IPS DF 19.7 (cell line): ENCODE results near the gene ELF5.

Experiments used
- DNase-seq: peaks from one replicate; pipeline ENCODE4 v3.0.0-alpha.2; 2013; ENCODE audit warnings: low read depth, low spot score

ELF5 gene

DNA sequence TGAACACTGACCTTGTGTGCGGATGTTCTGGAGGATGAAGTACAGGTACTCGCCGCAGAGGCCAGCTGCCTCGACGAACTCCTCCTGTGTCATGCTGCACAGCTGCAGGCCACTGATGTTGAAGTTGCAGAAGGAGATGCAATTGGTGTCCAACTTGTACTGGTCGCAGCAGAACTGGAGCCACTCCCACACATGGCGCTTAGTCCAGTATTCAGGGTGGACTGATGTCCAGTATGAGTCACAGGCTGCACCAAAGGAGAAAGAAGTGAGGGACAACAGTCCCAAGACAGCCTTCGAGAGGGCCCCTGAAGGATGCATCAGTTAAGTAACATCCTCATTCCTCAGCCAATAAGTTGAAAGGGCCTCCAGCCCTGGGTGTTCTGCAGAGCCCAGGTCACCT, 20.1 kb downstream of the ELF5 start:
- no peak for DNase-seq

DNA sequence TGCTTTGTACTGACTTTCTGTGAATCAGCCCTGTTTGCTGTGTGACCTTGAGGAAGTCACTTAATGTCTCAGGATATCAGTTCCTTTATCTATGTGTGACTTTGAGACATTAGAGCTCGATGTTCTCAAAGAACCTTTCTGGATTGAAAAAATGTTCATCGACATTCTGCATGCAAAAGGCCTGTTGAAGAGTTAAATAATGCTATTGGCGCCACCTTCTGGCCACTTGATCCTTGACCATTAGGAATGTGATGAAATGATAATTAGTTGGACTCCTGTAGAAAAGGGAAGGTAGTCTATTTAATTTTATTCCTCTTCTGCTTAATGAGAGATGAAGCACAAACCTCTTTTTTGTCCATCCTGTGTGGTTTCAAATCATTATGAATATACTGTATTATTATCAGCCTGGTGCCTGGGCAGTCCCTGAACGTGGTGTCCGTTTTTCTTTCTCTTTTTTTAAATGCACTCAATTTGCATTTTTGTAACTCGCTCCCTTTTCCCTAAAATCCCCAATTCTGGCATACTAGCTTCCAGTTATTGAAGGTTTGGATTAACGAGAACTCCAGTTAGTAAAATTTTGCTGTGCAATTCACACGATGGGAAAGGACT, 20.7 kb downstream of the ELF5 start:
- DNase-seq: no peak

DNA sequence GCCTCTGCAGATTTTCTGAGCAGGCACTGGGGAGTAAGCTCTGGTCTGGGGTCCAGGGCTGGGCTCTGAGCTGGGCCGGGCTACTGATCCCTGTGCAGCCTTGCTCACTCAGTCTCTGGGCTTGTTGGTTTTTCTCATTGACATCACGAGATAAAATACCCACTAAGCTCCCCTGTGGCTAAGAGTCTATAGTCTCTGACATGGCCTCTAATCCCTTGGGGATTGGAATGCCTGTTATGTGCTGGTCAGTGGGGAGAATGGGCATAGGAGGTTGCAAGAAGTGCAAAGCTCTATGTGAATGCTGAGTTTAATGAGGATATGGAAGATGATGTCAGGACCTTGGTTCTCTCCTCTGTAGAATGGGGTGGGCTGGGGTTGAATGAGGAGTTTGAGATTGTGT, 23.3 kb downstream of the ELF5 start:
- DNase-seq: no peak

DNA sequence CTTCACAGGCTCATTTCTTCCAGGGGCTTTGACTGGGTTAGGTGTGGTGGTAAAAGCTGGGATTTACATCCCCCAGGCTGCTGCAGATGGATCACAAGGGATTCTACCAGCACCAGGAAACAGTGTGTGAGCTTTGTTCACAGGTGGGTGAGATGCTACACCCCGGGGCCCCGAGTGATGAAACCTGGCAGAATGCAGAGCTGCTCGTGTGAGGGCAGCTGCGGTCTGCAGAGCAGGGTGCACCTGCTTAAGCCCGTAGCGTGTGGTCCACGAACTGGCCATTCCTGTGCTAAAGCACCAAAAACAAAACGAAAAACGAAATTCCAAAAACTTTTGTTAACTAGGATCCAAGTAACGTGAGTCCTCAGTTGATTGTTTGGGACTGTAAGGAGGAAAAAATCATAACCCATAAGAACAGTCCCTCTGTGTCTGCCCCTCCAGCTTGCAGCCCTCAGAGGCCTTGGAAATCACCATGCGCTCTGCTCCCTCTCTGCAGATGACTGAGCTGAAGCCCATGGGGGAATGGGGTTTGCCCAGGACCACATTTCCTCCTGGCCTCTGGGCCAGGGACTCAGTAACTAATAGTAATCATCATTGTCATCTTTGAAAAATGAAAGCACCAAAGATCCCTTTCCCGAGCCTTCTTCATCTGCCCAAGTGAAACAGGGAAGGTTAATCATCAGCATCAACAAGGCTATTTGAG, 24.6 kb downstream of the ELF5 start:
- no peak for DNase-seq

DNA sequence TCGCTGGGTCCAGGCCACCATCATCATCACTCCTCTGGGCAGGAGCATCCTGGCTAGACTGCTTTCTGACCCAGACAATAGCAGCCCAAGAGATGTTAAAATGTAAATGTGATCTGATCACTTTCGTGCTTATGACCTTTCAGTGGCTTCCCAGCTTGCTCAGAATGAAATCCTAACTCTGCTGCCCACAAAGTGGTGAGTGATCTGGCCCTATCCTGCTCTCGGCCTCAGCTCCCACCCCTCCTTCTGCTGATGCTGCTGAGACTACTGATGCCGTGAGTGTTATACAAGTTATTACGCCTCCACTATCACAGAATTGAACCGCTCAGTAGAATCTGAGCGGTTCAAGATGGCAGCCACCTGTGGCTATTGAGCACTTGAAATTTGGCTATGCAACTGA, 26.2 kb downstream of the ELF5 start:
- no peak for DNase-seq

DNA sequence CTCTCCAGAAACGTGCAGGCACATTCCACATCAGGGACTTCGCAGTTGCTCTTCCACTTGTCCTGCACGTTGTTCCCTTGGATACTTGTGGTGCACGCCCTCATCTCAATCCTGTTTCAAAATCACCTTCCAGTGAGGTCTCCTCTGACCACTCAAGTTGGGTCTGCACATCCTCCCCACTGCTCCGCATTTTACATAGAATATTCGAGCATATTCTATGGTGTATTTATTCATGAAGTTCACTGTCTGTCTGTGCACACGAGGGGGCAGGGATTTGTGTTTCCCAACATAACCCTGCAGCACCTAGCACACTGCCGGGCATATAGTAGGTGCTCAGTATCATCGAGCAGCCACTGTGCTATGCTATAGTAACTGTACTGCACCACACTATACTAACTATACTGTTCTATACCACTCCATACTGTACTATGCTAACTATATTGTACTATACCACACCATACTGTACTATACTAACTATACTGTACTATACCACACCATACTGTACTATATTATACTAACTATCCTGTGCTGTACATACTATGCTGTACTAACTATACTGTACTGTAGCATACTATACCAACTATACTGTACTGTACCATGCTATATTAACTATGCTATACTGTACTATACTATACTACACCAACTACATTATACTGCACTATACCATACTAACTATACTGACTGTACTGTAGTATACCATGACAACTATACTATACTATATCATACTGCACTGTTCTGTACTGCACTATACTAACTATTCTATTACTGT, 30.3 kb downstream of the ELF5 start:
- DNase-seq: no peak

DNA sequence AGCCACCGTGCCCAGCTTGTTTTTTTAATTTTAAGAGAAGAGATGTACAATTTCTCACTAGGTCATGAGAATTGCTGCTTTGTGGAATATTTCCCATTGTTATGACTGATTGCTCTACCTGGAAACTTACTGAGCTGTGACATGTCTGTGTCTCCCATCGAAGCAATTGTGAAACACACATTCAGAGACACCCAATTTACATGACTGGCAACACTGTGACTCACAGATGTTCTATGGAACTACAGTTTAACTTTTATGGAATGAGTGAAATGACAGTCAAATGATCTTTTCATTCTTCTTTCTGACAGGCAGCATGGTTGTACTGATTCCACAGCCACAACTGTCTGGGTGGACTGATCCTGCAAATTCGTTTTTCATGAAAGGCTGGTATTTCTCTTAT, 32.3 kb downstream of the ELF5 start:
- no peak for DNase-seq

DNA sequence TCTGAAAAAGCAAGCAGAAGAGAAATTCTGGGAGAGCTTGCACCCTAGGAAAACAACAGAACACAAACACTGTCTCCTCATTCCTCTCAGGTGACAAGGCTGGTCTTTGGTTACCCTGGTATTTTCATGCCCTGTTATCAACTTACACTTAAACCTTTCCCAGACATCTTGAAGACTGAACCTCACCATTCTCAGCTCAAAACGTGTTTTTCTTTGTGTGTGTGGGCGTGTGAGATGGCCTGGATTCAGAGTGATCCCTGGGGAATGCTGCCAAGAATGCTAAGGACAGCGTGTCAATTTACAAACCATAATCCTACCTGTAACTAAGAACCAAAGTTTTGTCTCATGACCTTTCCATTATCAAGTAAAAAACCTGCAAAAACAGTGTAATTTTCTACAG, 33.3 kb downstream of the ELF5 start:
- no peak for DNase-seq

DNA sequence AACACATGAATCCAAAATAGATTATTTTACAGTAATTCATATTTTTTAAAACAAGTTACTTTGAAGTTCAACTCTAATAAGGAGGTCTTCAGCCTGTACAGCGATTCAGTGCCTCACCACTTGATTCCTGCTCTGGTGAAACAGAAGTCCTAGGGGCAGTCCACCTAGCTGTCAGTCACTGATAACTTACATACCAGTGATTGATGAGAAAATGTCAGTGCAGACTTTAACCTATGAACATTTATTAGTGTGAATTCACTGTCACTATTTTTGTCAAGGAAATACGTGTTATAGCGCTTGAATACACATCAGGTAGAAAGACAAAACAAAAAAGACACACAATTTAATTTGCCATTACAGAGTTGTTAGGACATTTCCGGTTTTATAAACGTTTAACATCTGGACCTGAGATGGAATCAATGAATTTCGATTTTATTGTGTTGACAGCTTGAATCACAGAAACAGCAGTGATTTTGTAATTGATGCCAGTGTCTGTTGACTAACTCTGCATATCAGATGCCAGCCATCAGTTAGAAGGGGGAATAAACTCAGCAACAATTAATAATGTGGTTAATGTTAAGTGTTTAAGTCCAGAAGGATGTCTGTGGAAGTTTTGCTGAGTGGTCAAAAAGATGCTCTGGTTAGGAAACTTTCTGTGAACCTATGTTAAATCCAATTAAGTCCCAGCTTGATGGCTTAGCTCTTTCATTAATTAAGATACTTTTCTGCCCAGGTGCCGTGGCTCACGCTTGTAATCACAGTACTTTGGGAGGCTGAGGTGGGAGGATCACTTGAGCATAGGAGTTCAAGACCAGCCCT, 34.5 kb downstream of the ELF5 start:
- DNase-seq: no peak

DNA sequence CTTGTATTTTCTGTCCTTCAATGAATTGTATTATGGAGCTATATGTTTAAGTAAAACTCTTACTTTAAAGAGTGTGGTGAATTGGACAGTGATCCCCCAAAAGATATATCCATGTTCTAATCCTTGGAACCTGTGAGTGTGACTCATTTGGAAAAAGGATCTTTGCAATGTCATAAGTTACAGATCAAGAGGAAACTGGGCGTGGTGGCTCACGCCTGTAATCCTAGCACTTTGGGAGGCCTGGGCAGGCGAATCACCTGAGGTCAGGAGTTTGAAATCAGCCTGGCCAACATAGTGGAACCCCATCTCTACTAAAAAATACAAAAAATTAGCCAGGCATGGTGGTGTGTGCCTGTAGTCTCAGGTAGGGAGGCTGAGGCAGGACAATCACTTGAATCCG, 36.7 kb downstream of the ELF5 start:
- no peak for DNase-seq

DNA sequence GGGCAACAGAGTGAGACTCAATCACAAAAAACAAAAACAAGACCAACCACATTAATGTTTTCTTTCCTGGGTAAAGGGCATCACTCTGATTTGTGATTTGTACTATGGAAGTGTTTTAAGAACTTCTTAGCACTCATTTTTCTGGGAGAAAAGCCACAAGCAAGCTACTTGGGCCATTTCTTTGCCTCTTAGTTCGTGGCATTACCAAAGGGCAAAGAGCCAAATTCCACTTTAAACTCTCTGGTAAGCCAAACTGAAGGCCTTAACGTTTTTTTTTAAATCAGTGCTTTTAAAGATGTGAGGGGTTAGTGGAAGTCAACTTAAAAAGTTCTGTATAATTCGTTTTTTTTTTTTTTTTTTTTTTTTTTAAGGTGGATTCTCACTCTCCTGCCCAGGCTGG, 37.9 kb downstream of the ELF5 start:
- no peak for DNase-seq

DNA sequence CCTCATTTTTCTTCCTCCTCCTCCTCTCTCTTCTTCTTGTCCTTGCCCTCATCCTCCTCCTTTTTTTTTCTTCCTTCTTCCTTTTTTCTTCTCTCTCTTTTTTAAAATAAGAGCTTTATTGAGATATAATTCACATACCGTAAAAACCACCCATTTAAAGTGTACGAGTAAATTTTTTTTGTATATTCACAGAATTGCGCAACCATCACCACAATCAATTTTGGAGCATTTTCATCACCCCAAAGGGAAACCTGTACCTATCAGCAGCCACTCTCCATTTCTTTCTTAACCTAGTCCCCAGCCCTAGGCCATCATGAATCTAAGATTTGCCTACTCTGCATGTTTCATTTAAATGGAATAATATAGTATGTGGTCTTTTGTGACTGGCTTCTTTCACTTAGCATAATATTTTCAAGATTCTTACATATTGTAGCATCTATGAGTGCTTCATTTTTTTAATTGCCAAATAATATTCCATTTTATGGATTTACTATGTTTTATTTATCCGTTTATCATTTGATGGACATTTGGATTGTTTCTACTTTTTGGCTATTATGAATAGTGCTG, 39.9 kb downstream of the ELF5 start:
- DNase-seq: no peak

DNA sequence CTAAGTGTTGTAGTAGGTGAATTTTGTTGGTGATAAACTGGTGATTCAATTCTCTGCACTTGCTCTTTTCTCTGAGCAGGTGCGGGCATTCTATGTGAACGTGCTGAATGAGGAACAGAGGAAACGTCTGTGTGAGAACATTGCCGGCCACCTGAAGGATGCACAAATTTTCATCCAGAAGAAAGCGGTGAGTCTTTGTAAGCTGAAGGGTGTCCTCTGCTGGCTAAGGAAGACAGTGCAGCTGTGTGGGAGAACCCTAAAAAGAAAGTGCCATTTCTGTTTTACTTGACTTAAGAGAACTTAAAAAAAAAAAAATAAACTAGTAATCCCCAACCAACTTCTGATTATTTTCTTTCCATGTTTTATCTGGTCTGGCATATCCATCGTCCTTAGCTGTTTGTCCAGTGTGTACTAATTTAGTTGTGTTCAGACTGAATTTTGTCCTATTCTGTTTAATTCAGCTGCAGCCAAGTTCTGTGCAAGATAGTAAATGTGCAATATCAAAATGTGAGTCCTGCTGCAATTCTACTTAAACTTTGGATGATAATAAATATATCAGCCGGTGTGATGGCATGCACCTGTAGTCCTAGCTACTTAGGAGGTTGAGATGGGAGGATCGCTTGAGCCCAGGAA, 45.3 kb downstream of the ELF5 start:
- no peak for DNase-seq

DNA sequence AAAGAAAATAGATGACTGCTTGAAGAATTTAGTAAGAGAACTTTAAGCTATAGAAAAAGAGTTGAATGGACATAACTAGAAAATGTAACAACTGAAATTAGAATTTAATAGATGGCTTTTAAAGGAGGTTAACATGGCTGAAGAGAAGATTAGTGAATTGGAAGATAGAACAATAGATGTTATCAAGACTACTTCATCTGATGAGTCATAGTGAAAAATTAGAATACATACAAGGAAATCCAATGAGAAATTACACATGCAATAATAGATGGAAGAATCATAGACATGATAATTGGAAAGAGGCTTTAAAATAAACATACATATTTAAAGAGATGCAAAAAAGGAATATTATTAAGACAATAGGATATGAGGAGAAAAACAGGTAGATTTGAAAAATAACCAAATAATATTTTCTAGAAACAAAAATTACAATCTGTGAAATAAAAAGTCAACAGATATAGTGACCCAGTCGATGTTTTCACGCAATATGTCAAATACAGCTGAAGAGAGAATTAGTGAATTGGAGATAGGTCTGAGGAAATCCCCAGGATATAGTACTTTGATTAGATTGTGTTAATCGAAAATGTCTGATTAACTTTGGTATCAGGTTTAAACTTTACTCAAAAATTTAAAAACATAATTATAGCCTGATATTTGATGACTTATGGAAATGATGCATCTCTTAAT, 46.6 kb downstream of the ELF5 start:
- DNase-seq: no peak

DNA sequence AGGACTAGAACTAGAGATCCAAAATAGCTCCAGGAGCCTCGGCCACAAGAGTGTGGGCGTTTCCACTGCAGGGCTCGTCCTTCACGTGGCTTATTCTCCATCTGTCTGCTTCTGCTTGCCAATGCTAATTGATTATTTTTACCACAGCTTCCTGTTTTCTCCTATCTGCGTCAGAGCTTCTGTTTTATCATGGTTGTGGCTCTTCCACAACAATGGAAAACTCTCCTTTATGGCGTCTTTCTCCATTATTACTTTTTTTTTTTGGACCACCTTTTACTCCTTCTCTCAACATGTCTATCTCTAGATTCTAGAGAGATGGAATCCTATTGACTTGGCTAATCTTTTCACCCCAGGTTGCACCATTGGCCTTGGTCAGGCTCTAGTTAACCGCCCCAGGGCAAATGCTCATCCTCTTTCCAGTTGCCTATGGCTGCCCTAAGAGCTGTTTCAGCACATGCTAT, 49.0 kb downstream of the ELF5 start:
- DNase-seq: no peak

DNA sequence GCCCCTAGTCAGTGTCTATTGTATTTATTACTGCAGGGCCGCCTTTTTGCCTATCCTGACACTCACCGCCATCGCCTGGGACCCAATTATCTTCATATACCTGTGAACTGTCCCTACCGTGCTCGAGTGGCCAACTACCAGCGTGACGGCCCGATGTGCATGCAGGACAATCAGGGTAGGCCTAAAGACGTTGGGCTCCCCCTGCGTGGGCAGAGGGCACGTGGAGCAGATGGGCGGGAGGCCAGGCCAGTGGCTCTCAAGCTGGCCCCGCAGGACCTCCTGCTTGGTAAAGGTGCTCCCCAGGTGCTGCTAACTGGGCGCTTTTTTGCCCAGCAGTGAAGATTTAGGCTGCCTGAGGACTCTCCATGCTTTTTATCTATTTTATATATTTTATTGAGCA, 52.4 kb downstream of the ELF5 start:
- DNase-seq: no peak

DNA sequence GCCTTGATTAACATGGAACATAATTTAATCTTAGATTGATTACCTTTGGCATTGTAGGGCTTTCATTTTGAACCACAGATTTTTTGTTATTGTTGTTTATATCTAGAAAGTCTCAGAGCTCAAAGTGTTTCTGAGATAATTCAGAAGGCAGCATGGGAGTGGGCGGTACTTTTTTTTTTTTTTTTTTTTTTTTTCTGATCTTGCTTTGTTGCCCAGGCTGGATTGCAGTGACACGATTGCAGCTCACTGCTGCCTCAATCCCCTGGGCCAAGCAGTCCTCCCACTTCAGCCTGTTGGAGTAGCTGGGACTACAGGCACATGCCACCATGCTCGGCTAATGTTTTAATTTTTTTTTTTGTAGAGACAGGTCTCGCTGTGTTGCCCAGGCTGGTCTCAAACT, 53.3 kb downstream of the ELF5 start:
- no peak for DNase-seq

DNA sequence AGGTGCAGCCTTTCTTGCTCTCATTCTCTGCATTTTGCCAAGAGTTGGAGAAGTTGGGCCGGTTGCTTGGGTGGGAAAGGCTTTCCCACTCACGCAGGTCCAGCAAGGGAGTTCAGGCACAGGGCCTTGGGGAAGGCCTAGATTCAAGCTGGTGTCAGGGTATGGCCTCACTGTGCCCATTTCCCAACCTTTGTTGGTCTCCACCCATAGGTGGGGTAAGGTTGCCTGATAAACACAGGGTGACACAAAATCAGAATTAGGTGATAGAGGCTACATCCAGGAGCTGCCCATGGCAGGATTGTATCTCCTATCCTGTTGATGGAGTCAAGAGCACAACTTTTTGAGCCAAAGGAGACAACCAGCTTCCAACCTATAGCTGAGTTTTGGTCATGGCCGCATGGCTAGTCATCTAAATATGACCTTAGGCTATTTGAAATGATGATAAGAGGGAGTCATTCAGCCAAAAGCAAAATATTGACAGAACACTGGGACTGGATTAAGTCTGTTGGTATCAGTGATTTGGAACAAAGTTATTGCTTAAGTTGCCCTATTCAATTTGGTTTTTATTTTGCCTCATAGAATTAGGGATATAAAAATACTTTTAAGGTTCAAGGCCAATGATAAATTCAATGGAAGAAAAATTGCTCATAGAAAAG, 54.0 kb downstream of the ELF5 start:
- DNase-seq: no peak

DNA sequence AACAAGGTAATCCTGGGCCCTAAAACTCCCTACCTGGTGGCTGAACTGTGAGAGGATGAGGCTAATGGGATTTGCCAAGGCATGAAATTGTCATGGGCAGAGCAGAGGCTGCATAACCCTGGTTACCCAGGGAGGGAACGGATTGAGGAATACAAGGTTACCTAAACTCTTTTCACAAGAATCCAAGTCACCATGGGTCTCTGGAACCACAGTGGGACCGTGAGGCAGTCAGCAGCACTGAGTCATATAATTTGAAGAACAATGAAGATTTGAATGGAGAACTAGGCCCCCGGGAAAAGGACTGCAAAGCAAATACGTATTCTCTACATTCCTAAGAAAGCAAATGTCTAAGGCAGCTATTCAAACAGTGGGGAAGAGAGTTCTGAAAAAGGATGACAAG, 55.1 kb downstream of the ELF5 start:
- DNase-seq: no peak

DNA sequence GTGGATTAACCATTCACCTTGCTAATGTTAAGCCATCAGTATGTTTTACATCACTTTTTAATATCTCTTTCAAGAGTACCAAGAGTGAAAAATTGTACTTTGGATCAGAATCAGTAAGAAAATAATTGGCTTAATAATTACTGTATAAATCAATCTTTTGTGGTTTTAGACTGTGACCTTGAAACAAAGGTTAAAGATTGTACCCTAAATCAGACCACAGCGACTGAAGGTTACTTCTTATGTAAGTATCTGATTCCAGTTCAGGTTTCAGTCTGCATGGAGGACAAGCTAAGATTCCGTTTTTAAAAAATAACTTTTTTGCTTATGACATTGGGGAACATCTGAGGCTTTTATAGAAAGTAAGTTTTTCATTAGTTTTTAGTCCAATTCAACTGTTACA, 56.0 kb downstream of the ELF5 start:
- no peak for DNase-seq
